ENCODE measurements around the gene TRIP10.
"Not testable (repeated sequence)": the region's sequence is repeated elsewhere in the genome, so short reads cannot be mapped to it uniquely, and the experiment has no call there.

The TRIP10 gene

GRCh38 chr19:6765738-6766356 is 26.4 kb downstream of the TRIP10 start:
- Mint-ChIP-seq H3K36me3 (ENCODE audit: insufficient read depth) (peaks cover 34% of the 10 kb centered on the region), H3K27me3 (no peaks in the 10 kb centered on the region), H3K27ac (peak overlapping the region; percentile 67 to 85), H3K9me3 (no peaks in the 10 kb centered on the region), H3K4me3 (peak overlapping the region; percentile 84 to 86), H3K4me1 (ENCODE audit: low read depth in 2 of 2) (peaks cover 29% of the 10 kb centered on the region in 2 donors)
- ATAC-seq (replicated peaks), result no peak
- DNase-seq, result no peak

DNA sequence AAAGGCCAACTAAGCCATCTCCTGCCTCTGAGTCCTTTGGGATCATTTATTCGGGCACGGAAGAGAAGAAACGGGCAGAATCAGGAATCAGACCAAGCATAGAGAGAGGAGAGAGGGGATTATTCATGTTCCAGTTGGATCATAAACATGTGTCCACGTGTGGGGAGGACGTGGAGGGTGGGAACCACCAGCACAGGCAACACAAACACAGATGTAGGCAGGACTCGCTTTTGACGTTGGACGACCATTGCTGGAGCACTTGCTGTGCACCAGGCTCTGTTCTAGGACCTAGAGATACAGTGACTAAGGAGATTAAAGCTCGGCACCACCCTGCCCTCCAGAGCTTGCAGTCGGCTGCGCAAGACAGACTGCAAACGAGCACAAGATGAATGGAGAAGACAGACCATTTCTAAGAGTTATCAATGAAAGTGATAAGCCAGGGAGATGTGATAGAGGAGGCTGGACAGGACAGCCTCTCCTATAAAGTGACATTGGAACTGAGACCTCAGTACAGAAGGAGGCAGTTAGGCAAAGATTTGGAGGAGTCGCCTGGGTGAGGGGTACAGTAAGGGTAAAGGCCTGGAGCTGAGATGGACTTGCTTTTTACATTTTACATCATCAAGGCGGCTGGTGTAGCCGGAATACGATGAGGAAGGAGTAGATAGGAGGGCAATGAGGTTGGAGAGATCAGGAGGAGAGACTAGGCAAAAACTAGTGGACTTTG is 27.0 kb downstream of the TRIP10 start:
- no peak for ATAC-seq (replicated peaks)
- no peak for DNase-seq
- Mint-ChIP-seq H3K27ac (peak overlapping the region; percentile 67 to 85), H3K27me3 (no peaks in the 10 kb centered on the region), H3K4me1 (ENCODE audit: low read depth in 2 of 2) (peaks cover 26 to 29% of the 10 kb centered on the region in 2 donors), H3K36me3 (ENCODE audit: insufficient read depth) (peaks cover 30% of the 10 kb centered on the region), H3K4me3 (peak overlapping the region; percentile 84 to 86), H3K9me3 (no peaks in the 10 kb centered on the region)

DNA sequence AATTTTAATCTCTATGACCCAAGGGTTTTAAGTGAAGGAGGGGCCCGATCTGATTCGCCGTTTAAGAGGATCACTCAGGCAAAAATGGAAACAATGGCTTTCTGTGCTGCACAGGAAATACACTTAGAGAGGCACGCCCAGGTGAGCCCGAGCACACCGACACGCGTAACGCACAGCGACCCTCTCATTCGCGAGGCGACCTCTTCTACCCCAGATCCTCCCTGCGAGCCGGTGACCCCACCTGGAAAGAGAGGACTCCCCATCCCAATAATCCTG is 27.5 kb downstream of the TRIP10 start:
- Mint-ChIP-seq H3K36me3 (ENCODE audit: insufficient read depth) (peaks cover 30% of the 10 kb centered on the region), H3K27ac (peak overlapping the region; percentile 67 to 85), H3K9me3 (no peaks in the 10 kb centered on the region), H3K4me1 (ENCODE audit: low read depth in 2 of 2) (peaks cover 30 to 32% of the 10 kb centered on the region in 2 donors), H3K27me3 (no peaks in the 10 kb centered on the region), H3K4me3 (peak overlapping the region; percentile 84 to 86)
- DNase-seq, result no peak
- peak; percentile 40 for ATAC-seq (replicated peaks)

DNA sequence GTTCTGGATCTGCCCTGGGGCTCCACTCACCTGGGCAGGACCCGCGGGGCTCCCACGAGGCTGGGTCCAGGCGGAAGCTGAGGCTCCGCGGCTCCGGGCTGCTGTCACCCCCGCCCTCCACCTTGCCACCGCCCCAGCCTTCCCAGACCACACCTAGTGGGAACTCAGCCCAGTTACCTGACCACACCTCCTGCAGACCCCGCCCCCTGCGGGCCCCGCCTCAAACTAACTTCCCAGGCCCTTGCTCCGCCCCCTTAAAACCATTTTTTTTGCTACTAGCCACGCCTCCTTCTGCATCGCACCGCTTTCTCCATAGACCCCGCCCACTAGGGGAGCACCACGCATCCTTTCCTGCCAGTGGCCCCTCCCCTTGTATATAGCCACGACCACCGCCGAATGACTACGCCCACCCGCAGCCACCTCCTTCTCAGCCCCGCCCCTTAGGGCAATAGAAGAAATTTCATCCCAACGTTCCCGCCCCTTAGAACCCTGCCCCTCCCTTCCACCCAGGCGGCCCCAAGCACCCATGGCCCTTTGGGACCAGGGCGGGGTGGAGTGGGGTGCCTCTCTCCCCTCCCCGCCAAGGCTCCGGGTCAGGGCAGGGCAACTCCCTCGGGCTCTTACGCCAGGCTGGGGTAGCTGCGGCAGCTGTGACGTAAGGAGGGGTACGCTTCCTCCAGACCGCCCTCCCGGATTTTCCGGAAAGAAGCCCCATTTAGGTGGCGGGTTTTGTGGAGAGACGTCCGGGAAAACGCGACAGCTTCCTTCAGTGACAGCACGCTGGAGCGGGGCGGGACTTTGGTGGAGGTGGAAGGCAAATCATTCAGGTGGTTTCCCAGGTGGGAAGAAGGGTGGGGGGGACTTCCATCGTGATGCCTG is 28.1 kb downstream of the TRIP10 start, which contains the start of gene SH2D3A:
Gene SH2D3A, minus strand, starts transcription at position 79 of the 879 bp plus-strand sequence. CDS start 3,687 bp downstream, outside the sequence.
- Mint-ChIP-seq H3K9me3 (no peaks in the 10 kb centered on the region), H3K4me1 (ENCODE audit: low read depth in 2 of 2) (peaks cover 35 to 37% of the 10 kb centered on the region in 2 donors), H3K27me3 (no peaks in the 10 kb centered on the region), H3K27ac (peak within 1 kb of the TSS; percentile 67 to 85), H3K36me3 (ENCODE audit: insufficient read depth) (peaks cover 29% of the 10 kb centered on the region), H3K4me3 (peak within 1 kb of the TSS; percentile 84 to 86)
- ATAC-seq (replicated peaks) (peak; percentile 72), DNase-seq (peak; percentile 92 to 96 (median 94))

DNA sequence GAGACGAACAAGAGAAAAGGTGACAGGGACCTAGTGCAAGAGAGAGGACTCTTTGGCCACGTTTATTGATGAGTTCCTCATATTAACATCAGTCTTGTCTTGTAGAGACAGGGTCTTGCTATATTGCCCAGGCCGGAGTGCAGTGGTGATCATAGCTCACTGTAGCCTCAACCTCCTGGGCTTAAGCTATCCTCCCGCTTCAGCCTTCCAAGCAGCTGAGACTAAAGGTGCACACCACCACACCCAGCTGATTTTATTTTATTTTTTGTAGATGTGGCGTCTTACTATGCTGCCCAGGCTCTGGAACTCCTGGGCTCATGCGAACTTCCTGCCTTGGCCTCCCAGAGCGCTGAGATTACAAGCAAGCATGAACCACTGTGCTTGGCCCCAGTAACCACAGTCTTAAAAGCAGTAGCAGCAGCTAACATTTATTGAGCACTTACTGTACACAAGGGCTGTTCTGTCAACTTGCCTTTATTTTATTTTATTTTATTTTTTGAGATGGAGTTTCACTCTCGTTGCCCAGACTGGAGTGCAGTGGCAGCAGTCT is 28.8 kb downstream of the TRIP10 start:
- ATAC-seq (replicated peaks) (no peak), DNase-seq (no peak)
- peak overlapping the region; percentile 67 to 85 for H3K27ac Mint-ChIP-seq
- H3K4me3 Mint-ChIP-seq, result peak overlapping the region; percentile 84 to 86
- peaks cover 28% of the 10 kb centered on the region for H3K36me3 Mint-ChIP-seq (ENCODE audit: insufficient read depth)
- H3K27me3 Mint-ChIP-seq, result no peaks in the 10 kb centered on the region
- H3K4me1 Mint-ChIP-seq (ENCODE audit: low read depth in 2 of 2), result peaks cover 35 to 38% of the 10 kb centered on the region in 2 donors
- no peaks in the 10 kb centered on the region for H3K9me3 Mint-ChIP-seq

DNA sequence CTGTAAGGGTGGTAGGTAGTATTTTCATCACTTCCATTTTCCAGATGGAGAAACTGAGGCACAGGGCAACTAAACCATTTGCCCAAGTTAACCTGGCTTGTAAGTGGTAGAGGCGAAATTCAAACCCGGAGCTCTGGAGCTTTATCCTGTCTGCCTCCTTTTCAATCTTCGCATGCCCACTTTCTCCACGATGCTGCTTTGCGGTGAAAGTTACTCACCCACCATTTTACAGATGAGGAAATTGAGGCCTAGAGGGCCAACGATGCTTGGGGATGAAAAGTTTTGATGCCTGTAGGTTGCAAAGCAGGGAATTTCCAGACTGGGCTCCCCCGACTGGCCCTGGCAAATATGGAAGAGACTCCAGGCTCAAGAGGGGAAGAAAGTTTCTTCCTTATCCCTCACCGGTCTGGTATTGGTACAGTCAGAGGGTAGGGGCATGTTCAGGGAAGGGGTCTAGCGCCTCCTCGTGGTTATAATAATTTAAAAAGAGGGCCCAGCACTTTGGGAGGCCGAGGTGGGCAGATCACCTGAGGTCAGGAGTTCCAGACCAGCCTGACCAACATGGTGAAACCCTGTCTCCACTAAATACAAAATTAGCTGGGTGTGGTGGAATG is 29.6 kb downstream of the TRIP10 start:
- H3K27ac Mint-ChIP-seq, result peak overlapping the region; percentile 18 to 44
- H3K9me3 Mint-ChIP-seq, result no peaks in the 10 kb centered on the region
- H3K4me1 Mint-ChIP-seq (ENCODE audit: low read depth in 2 of 2), result peaks cover 41 to 44% of the 10 kb centered on the region in 2 donors
- H3K27me3 Mint-ChIP-seq, result no peaks in the 10 kb centered on the region
- H3K4me3 Mint-ChIP-seq, result no peak overlapping the region
- H3K36me3 Mint-ChIP-seq (ENCODE audit: insufficient read depth), result peaks cover 27% of the 10 kb centered on the region
- no peak for DNase-seq
- ATAC-seq (replicated peaks), result no peak

DNA sequence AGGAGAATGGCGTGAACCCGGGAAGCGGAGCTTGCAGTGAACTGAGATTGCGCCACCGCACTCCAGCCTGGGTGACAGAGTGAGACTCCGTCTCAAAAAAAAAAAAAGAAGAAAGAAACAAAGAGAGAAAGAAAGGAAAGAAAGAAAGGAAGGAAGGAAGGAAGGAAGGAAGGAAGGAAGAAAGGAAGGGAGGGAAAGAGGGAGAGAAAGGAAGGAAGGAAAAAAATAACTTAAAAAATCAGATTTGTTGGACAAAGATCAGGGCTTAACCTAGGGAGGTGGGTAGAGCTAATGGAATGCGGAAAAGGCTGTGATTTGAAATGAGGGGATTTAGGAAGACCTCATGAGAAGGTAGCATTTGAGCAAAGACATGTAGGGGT is 32.2 kb downstream of the TRIP10 start:
- not testable (repeated sequence) for ATAC-seq (replicated peaks)
- H3K4me1 Mint-ChIP-seq (ENCODE audit: low read depth in 2 of 2), result peaks cover 49 to 57% of the 10 kb centered on the region in 2 donors

GRCh38 chr19:6772028-6772865 is 32.8 kb downstream of the TRIP10 start, which contains the start of gene VAV1:
Gene VAV1 (plus strand): TSS chr19:6772708. CDS start chr19:6772808, 100 bp downstream.
- Mint-ChIP-seq H3K4me3 (peak within 1 kb of the TSS; percentile 94 to 95), H3K9me3 (peaks cover 0 to 6% of the 10 kb centered on the region in 2 donors), H3K27ac (peak within 1 kb of the TSS; percentile 95 to 97), H3K27me3 (no peaks in the 10 kb centered on the region), H3K4me1 (ENCODE audit: low read depth in 2 of 2) (peaks cover 50 to 59% of the 10 kb centered on the region in 2 donors), H3K36me3 (ENCODE audit: insufficient read depth) (peaks cover 43% of the 10 kb centered on the region)
- ATAC-seq (replicated peaks) (peak; percentile 53), DNase-seq (peak; percentile 64 to 73 (median 70))

More for the DNA sequence above, 32.2 kb downstream of the TRIP10 start:
- H3K9me3 Mint-ChIP-seq, DNase-seq, H3K27me3 Mint-ChIP-seq: not testable (repeated sequence)
- peak overlapping the region; percentile 95 to 97 for H3K27ac Mint-ChIP-seq
- H3K36me3 Mint-ChIP-seq (ENCODE audit: insufficient read depth), result peaks cover 39% of the 10 kb centered on the region
- peak overlapping the region; percentile 94 to 95 for H3K4me3 Mint-ChIP-seq

- Mint-ChIP-seq H3K36me3 (ENCODE audit: insufficient read depth) (peaks cover 42% of the 10 kb centered on the region), H3K4me1 (ENCODE audit: low read depth in 2 of 2) (peaks cover 50 to 60% of the 10 kb centered on the region in 2 donors)
Observed at GRCh38 chr19:6772866-6773322, 33.4 kb downstream of the TRIP10 start.

DNA sequence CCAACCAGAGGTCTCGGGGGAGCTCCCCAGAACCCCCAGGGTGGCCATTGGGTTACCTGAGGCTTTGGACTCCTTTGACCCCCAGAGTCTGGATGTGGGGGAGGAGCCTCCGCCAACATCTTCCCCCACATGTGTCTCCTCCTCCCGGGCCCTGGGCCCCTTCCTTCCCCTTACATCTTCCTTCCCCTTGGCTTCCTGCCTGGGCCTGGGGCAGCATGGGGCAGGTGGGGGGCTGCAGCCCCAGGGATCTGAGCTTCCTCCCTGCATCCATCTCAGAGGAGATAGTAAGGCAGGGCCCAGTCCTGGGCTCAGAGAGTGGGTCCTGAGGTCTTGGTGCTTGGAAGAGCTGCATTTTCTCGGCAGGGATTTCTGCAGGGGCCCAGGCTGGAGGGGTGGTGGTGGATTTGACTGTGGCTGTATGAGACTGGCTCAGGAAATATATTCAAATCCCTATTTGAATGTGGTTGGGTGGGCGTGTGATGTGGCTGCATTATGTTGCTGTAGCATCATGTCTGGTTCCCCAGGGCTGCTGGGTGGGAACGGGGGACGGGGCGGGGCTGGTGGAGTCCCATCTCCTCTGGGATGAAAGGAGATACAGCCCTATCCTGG is 33.9 kb downstream of the TRIP10 start:
- ATAC-seq (replicated peaks) (peak; percentile 25), DNase-seq (peak in 1 of 3 experiments; percentile 30)
- peaks cover 0 to 7% of the 10 kb centered on the region in 2 donors for H3K9me3 Mint-ChIP-seq
- no peaks in the 10 kb centered on the region for H3K27me3 Mint-ChIP-seq
- peaks cover 48% of the 10 kb centered on the region for H3K36me3 Mint-ChIP-seq (ENCODE audit: insufficient read depth)
- H3K27ac Mint-ChIP-seq, result peak overlapping the region; percentile 95 to 97
- peaks cover 50 to 60% of the 10 kb centered on the region in 2 donors for H3K4me1 Mint-ChIP-seq (ENCODE audit: low read depth in 2 of 2)
- H3K4me3 Mint-ChIP-seq, result peak overlapping the region; percentile 94 to 95

More at GRCh38 chr19:6772866-6773322, 33.4 kb downstream of the TRIP10 start:
- Mint-ChIP-seq H3K27me3 (no peaks in the 10 kb centered on the region), H3K4me3 (peak overlapping the region; percentile 94 to 95), H3K27ac (peak overlapping the region; percentile 95 to 97), H3K9me3 (peaks cover 0 to 7% of the 10 kb centered on the region in 2 donors)
- DNase-seq, result no peak
- ATAC-seq (replicated peaks), result no peak

DNA sequence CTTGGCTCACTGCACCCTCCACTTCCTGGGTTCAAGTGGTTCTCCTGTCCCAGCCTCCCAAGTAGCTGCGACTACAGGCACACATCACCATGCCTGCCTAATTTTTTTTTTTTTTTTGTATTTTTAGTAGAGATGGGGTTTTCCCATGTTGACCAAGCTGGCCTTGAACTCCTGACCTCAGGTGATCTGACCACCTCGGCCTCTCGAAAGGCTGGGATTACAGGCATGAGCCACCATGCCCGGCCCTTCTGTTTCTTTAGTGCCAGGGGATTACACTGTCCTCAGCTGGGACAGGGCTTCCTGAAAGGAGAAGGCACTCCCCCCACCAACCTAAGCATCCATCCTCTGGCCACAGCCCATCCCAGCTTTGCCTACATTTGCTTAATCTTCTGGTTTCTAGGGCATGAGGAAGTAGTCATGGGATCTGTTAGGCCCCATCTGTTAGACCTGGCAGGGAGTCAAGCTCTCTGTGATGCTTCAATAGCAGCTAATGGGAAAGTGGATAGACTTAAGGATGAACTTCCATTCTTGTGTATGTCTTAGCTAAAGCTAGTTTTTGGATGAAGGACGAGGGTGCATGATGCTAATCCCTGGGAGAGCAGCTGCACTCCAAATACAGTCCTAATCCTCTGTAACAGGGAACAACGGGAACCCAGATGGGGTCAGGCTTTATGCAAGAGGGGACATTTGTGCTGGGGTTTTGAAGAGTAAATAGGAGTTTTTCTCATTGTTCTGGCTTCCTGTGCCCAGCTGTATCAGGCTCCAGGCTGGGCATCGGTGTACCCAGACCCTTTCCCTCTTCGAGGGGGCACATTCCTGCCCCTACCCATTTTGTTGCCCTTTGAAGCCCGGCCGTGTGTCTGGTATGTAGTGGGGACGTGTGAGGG is 35.6 kb downstream of the TRIP10 start:
- H3K27me3 Mint-ChIP-seq, result no peaks in the 10 kb centered on the region
- H3K4me1 Mint-ChIP-seq (ENCODE audit: low read depth in 2 of 2), result peaks cover 51 to 63% of the 10 kb centered on the region in 2 donors
- H3K27ac Mint-ChIP-seq, result peak overlapping the region; percentile 10 to 96
- ATAC-seq (replicated peaks), result no peak
- DNase-seq, result no peak
- peak overlapping the region; percentile 94 to 95 for H3K4me3 Mint-ChIP-seq
- H3K36me3 Mint-ChIP-seq (ENCODE audit: insufficient read depth), result peaks cover 52% of the 10 kb centered on the region
- H3K9me3 Mint-ChIP-seq, result peaks cover 0 to 7% of the 10 kb centered on the region in 2 donors

All from effector memory CD8-positive, alpha-beta T cell (primary cell).